GM18508 (cell line): Measurements from ENCODE around the gene CFAP299.

Experiments
- ATAC-seq: cut with Tn5 transposase; IDR thresholded peaks from one replicate; pipeline ENCODE4 v1.9.1; 2021; ENCODE audit warnings: moderate number of reproducible peaks; ENCODE audit not compliant: insufficient read depth, unreplicated experiment

CFAP299 gene

DNA sequence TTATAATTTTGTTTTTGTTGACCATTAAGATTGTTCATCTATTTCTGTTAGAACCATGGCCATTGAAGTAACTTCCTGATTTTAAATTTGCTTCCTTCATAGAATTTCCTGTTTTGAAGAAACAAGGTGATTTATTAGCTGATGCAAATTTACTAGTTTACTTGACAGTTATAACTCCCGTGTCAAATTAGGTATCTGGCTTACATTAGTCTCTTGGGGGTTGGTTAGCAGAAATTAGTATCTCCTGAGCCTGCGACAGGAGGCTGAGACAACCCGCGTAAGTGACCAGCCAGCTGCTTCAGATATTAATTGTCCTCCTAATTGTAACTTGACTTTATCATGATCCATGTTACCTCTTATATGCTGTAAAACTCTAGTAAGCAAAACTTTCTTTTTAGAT is 154.3 kb downstream of the CFAP299 start:
- ATAC-seq = no peak

DNA sequence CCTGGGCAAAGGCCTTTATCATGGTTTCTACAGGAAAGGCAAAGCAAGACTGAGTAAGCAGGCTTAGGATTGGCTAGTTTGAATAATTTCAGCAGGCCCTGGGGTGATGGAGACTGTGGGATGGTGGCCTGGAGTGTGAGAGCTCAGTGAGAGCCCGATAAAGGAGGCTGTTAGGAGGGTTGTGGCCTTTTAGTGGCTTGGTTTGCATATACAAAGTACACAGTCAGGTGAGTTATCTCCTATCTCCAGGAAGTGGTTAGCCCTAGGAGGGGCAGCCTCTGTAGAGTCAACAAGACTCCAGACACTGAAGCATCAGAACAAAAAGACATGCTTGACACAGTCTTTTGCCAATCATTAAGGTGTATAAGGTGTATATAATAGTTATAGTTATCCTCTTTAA is 157.2 kb downstream of the CFAP299 start:
- peak; percentile 54 for ATAC-seq

GRCh38 chr4:80495865-80496264 is 160.3 kb downstream of the CFAP299 start:
- ATAC-seq = no peak

GRCh38 chr4:80498725-80499124 is 163.2 kb downstream of the CFAP299 start:
- no peak for ATAC-seq

- ATAC-seq = no peak
These were observed 165.1 kb downstream of the CFAP299 start for GRCh38 chr4:80500613-80501012.

DNA sequence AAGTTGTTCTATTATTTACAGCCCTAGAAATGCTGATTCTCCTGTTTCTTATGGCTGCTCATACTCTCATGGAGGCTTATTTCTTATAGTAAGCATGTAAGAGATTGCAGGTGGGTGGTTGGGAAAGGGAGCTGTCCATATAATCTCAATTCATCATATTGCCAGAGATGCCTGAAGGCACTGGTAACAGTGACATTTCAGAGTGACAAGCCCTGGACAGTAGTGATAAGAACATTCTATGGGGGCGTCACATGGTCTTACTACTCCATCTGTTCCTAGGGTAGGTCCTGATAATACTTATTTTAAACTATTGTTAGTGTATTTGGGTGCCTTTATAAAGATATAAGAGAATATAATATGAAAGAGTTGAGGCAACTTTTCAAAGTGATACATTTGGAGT is 171.5 kb downstream of the CFAP299 start:
- ATAC-seq = no peak

GRCh38 chr4:80507507-80507906 is 172.0 kb downstream of the CFAP299 start:
- peak; percentile 77 for ATAC-seq

GRCh38 chr4:80515496-80515895 is 180.0 kb downstream of the CFAP299 start:
- no peak for ATAC-seq

- ATAC-seq = no peak
These were observed 185.9 kb downstream of the CFAP299 start for GRCh38 chr4:80521438-80521837.

DNA sequence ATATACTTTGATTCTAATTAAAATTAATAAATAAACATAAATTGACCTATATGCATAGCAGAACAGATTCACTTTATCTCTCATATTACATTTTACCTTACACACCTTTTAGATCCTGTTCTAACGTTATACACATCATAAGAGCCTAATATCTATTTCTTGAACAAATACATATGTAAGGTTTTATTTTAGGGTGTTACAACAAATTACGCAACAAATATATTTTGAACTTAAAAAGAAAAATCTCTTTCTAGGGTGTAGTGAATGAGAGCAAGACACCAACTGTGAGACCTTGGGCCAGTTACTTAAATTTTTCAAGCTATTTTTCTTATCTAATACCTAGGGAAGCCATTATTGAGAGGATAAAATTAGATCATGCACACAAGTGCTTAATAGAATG is 191.2 kb downstream of the CFAP299 start:
- ATAC-seq = no peak

DNA sequence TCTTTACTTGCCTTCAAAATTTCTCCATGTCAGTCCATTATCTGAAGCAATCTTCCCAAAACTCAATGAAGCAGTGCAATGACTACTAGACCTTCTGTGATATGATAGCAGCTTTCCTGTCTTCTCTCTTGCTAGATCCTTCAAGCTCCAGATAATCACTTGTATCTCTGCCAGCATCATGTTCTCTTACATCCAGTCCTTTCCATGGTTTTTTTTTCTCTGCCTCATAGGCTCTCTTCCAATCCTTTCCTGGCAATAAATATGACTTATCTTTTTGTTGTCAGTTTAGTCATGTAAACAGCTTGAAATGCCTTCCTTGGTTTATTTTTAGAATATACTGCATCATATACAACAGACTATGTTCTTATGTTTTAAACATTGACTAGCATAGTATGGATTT is 193.5 kb downstream of the CFAP299 start:
- ATAC-seq = no peak

DNA sequence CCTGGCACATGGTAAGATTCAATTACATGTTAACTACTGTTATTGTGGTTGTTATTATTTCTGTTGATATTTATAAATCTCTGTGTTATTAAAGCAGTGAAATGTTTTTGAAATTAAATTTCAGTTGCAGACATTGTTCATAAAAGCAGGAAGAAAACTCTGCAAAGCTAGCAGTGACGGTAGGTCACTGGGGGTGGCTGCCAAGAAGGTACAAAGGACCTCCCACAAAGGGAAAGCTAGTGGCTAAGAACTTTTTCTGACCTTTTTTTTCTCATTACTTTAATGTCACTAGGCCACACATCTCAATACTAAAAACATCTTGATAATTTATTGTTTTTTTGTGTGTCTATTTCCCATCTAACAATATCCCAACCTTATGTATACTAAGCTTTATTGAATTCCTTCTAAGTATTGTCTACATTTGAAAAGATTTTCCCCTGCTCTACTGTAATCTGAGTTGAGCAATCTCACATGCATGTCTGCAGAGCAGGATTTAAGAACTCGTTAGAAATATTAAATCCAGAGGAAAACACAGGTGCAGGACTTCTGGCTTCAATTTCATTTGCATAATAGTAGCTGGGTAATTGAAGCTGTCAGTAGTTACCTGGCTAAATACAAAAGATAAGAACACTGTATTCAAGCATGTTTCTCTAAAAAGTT is 197.3 kb downstream of the CFAP299 start:
- no peak for ATAC-seq

DNA sequence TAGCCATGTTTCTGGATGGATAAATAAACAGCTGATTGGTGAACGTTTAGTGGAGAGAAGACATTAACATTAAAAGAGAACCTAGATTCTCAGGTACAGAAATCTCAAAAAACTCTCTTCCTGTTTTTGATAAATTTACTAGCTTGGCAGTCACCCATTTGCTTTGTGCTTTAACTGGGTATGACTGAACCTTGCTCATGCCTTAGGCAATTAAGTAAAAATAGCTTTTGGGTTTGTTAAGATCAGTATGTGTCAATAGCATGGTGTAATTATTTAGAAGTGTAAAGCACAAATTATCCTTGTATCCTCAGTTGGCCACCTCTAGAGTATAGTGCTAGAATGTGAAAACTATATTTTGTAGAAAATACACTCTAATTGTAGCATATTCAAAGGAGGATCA is 200.0 kb downstream of the CFAP299 start:
- no peak for ATAC-seq

GRCh38 chr4:80538276-80538926 is 202.9 kb downstream of the CFAP299 start:
- ATAC-seq = no peak

- no peak for ATAC-seq
These were observed 203.7 kb downstream of the CFAP299 start for GRCh38 chr4:80539190-80539589.

- ATAC-seq = no peak
These were observed 204.8 kb downstream of the CFAP299 start for GRCh38 chr4:80540349-80540748.

- peak; percentile 91 for ATAC-seq
These were observed 205.4 kb downstream of the CFAP299 start for GRCh38 chr4:80540785-80541469.

- ATAC-seq = no peak
These were observed 207.2 kb downstream of the CFAP299 start for GRCh38 chr4:80542747-80543146.

GRCh38 chr4:80560337-80560736 is 224.8 kb downstream of the CFAP299 start:
- ATAC-seq = no peak

DNA sequence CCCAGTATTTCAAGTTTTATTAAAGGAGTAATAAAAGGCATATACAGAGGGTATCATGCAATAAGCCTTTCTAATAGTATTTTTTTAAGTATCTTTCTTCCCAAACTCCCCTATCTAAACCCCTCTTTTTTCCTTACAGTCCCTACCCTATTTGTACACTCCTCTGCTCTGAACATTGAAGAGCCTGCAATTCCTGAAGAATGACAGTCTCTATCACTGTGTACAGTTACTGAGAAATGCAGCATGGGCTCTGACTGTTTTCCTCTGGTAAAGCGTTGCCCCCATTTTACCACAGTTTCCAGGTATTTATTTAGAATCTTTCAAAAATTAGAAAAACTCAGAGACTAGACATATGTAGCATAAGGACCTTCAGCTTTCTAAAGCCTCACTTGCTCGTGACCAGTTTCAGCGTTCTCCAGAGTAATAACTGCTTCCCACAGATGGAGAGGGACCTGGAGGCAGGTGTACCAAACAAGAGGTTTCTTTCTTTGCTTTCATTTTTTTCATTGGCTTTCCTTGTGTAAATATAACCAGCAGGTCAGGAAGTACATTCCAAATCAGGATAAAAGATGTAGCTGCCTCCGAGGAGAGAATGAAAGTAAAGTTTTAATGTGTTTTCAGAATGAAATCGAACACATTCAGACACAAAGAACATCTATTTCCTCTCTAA is 230.8 kb downstream of the CFAP299 start:
- no peak for ATAC-seq

DNA sequence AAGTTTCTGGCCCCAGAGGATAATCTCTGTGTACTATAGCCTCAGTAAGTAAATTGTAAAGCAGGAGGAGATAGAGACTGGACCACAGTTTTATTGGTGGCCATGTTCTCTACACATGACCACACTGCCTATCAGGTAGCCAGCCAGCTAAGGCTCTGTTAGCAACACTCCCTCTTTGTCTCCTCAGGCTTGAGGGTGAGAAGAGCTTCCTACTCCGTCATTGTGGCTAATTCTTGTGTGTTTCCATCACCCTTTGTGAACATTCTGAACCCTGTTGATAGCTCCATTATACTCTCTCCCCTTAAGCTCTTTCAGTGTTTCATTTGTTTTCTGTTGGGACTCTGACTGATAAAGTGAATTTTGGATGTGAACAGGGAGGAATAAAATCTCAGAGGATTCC is 233.4 kb downstream of the CFAP299 start:
- no peak for ATAC-seq
